ENCODE data around the gene DYSF.

- no peak for TF ChIP-seq FOXM1 (IDR thresholded peaks at IDR 0.05; ENCODE audit: borderline replicate concordance, low read depth)
- TF ChIP-seq, protein P1, sequence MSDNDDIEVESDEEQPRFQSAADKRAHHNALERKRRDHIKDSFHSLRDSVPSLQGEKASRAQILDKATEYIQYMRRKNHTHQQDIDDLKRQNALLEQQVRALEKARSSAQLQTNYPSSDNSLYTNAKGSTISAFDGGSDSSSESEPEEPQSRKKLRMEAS (IDR thresholded peaks at IDR 0.05), result no peak
- no peak for TF ChIP-seq TEAD4 (IDR thresholded peaks at IDR 0.05)
Measured at GRCh38 chr2:71463342-71463654, 9.9 kb downstream of the DYSF start.
